Adipose tissue (tissue), 3 donors: ENCODE data around the gene FBXO42. TPM values are rescaled to one million over a fixed set of nuclear protein-coding genes. Genes with fewer than 3 reads are reported as not detected.
"Not testable (repeated sequence)": the region's sequence is repeated elsewhere in the genome, so short reads cannot be mapped to it uniquely, and the experiment has no call there.

Source experiments
- H3K27ac ChIP-seq: one replicate; pipeline ENCODE4 v1.5.1; 2013; ENCODE audit warnings: low read depth, low read length
- WGBS, 3 donors: extraction: QIAGEN DNeasy Blood & Tissue Kit; methylation state at CpG; one replicate each; pipeline ENCODE4 v1.1.7; 2013; 5-methylcytosine and 5-hydroxymethylcytosine counted together
- polyA plus RNA-seq, 3 donors: library from polyadenylated mRNA; stranded (reverse); fragments of 200-250 nt; gene quantifications; one replicate each; pipeline ENCODE4 v1.2.3, GENCODE V29; 2013
- donor health status: healthy with polysubstance abuse.
- donor health status: Bipolar disorder and iron deficiency.
- donor health status: healthy.

Gene FBXO42
- polyA plus RNA-seq, 3 donors: 7.4 to 12.4 (median 10.1) TPM

- no peak overlapping the region for H3K27ac ChIP-seq
- 92 to 94% (median 93%) methylated on average over 3 of the region's 3 CpGs for WGBS, 3 donors
Measured at GRCh38 chr1:16289959-16290358, 62.3 kb downstream of the FBXO42 start.

GRCh38 chr1:16286122-16286521 lies 66.2 kb downstream of the FBXO42 start:
- WGBS, 3 donors: 90 to 95% (median 92%) methylated on average over 4 of the region's 4 CpGs
- H3K27ac ChIP-seq: no peak overlapping the region

GRCh38 chr1:16281765-16282164 lies 70.5 kb downstream of the FBXO42 start:
- 91 to 98% (median 94%) methylated on average over 2 of the region's 2 CpGs for WGBS, 3 donors
- H3K27ac ChIP-seq: no peak overlapping the region

GRCh38 chr1:16279186-16279585 lies 73.1 kb downstream of the FBXO42 start:
- H3K27ac ChIP-seq: no peak overlapping the region
- 41 to 88% (median 46%) methylated on average over 2 of the region's 2 CpGs for WGBS, 3 donors

- 91 to 96% (median 93%) methylated on average over 6 of the region's 6 CpGs for WGBS, 3 donors
- no peak overlapping the region for H3K27ac ChIP-seq
Measured at GRCh38 chr1:16276302-16277030, 75.8 kb downstream of the FBXO42 start.

- 88 to 94% (median 91%) methylated on average over 7 of the region's 7 CpGs for WGBS, 3 donors
Measured at GRCh38 chr1:16275591-16275990, 76.7 kb downstream of the FBXO42 start.

GRCh38 chr1:16267690-16268180 lies 84.5 kb downstream of the FBXO42 start:
- no peak overlapping the region for H3K27ac ChIP-seq

More at GRCh38 chr1:16275591-16275990, 76.7 kb downstream of the FBXO42 start:
- no peak overlapping the region for H3K27ac ChIP-seq

- 78 to 91% (median 88%) methylated on average over 4 of the region's 4 CpGs for WGBS, 3 donors
- no peak overlapping the region for H3K27ac ChIP-seq
Measured at GRCh38 chr1:16266411-16267118, 85.7 kb downstream of the FBXO42 start.

GRCh38 chr1:16262067-16262466 lies 90.2 kb downstream of the FBXO42 start:
- WGBS, 3 donors: 80 to 86% (median 86%) methylated on average over 1 of the region's 1 CpG
- no peak overlapping the region for H3K27ac ChIP-seq

GRCh38 chr1:16260814-16261213 lies 91.5 kb downstream of the FBXO42 start:
- H3K27ac ChIP-seq: no peak overlapping the region
- 87 to 92% (median 90%) methylated on average over 1 of the region's 1 CpG for WGBS, 3 donors

GRCh38 chr1:16258591-16259135 lies 93.6 kb downstream of the FBXO42 start:
- H3K27ac ChIP-seq: no peak overlapping the region
- 90 to 99% (median 92%) methylated on average over 9 of the region's 9 CpGs for WGBS, 3 donors

- 90 to 96% (median 90%) methylated on average over 3 of the region's 3 CpGs for WGBS, 3 donors
Measured at GRCh38 chr1:16257968-16258367, 94.3 kb downstream of the FBXO42 start.

GRCh38 chr1:16257556-16257955 lies 94.7 kb downstream of the FBXO42 start:
- H3K27ac ChIP-seq: not testable (repeated sequence)
- WGBS, 3 donors: 94 to 96% (median 94%) methylated on average over 3 of the region's 3 CpGs

More at GRCh38 chr1:16257968-16258367, 94.3 kb downstream of the FBXO42 start:
- no peak overlapping the region for H3K27ac ChIP-seq

GRCh38 chr1:16256478-16256877 lies 95.8 kb downstream of the FBXO42 start:
- no peak overlapping the region for H3K27ac ChIP-seq
- WGBS, 3 donors: 77 to 84% (median 78%) methylated on average over 4 of the region's 4 CpGs

GRCh38 chr1:16254263-16254928 lies 97.9 kb downstream of the FBXO42 start:
- WGBS, 3 donors: 51 to 69% (median 69%) methylated on average over 4 of the region's 4 CpGs
- H3K27ac ChIP-seq: no peak overlapping the region

GRCh38 chr1:16253332-16253922 lies 98.9 kb downstream of the FBXO42 start:
- H3K27ac ChIP-seq: no peak overlapping the region
- WGBS, 3 donors: 52 to 90% (median 88%) methylated on average over 5 of the region's 5 CpGs

GRCh38 chr1:16252912-16253311 lies 99.4 kb downstream of the FBXO42 start:
- no peak overlapping the region for H3K27ac ChIP-seq
- 84 to 91% (median 89%) methylated on average over 2 of the region's 2 CpGs for WGBS, 3 donors

GRCh38 chr1:16251381-16251780 lies 100.9 kb downstream of the FBXO42 start:
- H3K27ac ChIP-seq: no peak overlapping the region
- WGBS, 3 donors: 79 to 93% (median 87%) methylated on average over 10 of the region's 10 CpGs
